Nephron progenitor cell (in vitro differentiated cells): ENCODE data around the gene C1QTNF12.
A peak's percentile ranks its signal among the peaks of the same experiment; 100 is the strongest.

Source experiments
- DNase-seq: peaks from one replicate; pipeline ENCODE4 v3.0.0; 2021
- H3K27ac Mint-ChIP-seq: 2 replicates; pipeline ENCODE4 v1.8.0; 2021; ENCODE audit warnings: mild to moderate bottlenecking, moderate library complexity, mixed read lengths
- H3K27me3 Mint-ChIP-seq: 2 replicates; pipeline ENCODE4 v1.8.0; 2021; ENCODE audit warnings: mild to moderate bottlenecking, low read depth, mixed read lengths; ENCODE audit not compliant: poor library complexity
- H3K36me3 Mint-ChIP-seq: 2 replicates; pipeline ENCODE4 v1.8.0; 2021; ENCODE audit warnings: low read depth, mixed read lengths
- H3K4me1 Mint-ChIP-seq: 2 replicates; pipeline ENCODE4 v1.8.0; 2021; ENCODE audit warnings: mixed read lengths
- H3K4me3 Mint-ChIP-seq: 2 replicates; pipeline ENCODE4 v1.8.0; 2021; ENCODE audit warnings: mild to moderate bottlenecking, moderate library complexity, mixed read lengths
- H3K9me3 Mint-ChIP-seq: 2 replicates; pipeline ENCODE4 v1.8.0; 2021; ENCODE audit warnings: mild to moderate bottlenecking, moderate library complexity, mixed read lengths
- TF ChIP-seq, protein P1 (sequence below): fragments of 200-600 bp; sonication (generic); IDR thresholded peaks from 2 replicates; pipeline ENCODE4 v1.5.0; 2021; ENCODE audit warnings: antibody characterized with exemption

C1QTNF12 gene

GRCh38 chr1:1246577-1247340 lies at the start of gene C1QTNF12:
Gene C1QTNF12 (minus strand): TSS chr1:1246722. CDS start chr1:1246690, 32 bp downstream.
- peaks cover 5% of the 10 kb centered on the region for H3K4me1 Mint-ChIP-seq
- H3K27ac Mint-ChIP-seq, result no peak within 1 kb of the TSS
- H3K36me3 Mint-ChIP-seq, result no peaks in the 10 kb centered on the region
- peaks cover 16% of the 10 kb centered on the region for H3K27me3 Mint-ChIP-seq
- no peaks in the 10 kb centered on the region for H3K9me3 Mint-ChIP-seq
- peak; percentile 54 for DNase-seq
- no peak within 1 kb of the TSS for H3K4me3 Mint-ChIP-seq
- TF ChIP-seq, protein P1, sequence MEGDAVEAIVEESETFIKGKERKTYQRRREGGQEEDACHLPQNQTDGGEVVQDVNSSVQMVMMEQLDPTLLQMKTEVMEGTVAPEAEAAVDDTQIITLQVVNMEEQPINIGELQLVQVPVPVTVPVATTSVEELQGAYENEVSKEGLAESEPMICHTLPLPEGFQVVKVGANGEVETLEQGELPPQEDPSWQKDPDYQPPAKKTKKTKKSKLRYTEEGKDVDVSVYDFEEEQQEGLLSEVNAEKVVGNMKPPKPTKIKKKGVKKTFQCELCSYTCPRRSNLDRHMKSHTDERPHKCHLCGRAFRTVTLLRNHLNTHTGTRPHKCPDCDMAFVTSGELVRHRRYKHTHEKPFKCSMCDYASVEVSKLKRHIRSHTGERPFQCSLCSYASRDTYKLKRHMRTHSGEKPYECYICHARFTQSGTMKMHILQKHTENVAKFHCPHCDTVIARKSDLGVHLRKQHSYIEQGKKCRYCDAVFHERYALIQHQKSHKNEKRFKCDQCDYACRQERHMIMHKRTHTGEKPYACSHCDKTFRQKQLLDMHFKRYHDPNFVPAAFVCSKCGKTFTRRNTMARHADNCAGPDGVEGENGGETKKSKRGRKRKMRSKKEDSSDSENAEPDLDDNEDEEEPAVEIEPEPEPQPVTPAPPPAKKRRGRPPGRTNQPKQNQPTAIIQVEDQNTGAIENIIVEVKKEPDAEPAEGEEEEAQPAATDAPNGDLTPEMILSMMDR, result no peak

DNA sequence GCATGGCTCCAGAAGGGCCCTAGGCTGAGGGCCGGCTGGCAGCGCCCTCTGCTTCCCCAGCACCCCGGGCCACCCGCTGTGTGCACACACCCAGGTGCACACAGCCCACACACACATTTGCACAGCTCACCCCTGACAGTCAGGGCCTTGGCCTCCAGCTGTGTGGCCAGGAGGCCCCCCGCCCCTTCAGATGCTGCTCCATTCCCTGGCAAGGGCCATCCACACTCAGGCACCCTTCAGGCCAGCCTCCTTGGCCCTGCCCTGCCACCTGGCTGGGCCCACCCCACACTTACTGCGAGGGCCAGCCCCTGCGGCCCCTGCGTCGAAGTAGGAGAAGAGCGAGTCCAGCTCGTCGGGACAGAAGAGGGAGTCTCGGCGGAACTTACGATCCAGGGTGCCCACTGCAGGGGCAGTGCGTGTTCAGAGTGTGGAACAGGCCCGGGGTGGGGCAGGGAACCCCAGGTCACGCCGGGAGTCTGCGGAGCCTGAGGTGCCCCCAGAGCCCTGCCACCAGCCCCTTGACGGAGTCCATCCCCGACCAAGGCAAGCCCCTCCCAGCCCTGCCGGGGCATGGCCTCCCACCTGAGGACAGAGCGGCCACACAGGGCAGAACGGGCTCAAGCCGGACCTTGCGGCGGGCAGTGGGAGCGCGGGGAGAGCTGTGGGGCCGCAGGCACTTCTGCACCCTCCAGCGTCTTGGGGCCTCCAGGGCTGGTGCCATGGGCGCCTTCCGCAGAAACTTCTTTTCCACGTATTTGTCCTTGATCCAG lies 48.8 kb upstream of the C1QTNF12 start:
- H3K4me1 Mint-ChIP-seq, result peaks cover 5% of the 10 kb centered on the region
- TF ChIP-seq, protein P1, result no peak
- H3K36me3 Mint-ChIP-seq, result no peaks in the 10 kb centered on the region
- H3K4me3 Mint-ChIP-seq, result no peak overlapping the region
- no peak for DNase-seq
- H3K27ac Mint-ChIP-seq, result no peak overlapping the region
- H3K9me3 Mint-ChIP-seq, result no peaks in the 10 kb centered on the region
- peaks cover 3% of the 10 kb centered on the region for H3K27me3 Mint-ChIP-seq

DNA sequence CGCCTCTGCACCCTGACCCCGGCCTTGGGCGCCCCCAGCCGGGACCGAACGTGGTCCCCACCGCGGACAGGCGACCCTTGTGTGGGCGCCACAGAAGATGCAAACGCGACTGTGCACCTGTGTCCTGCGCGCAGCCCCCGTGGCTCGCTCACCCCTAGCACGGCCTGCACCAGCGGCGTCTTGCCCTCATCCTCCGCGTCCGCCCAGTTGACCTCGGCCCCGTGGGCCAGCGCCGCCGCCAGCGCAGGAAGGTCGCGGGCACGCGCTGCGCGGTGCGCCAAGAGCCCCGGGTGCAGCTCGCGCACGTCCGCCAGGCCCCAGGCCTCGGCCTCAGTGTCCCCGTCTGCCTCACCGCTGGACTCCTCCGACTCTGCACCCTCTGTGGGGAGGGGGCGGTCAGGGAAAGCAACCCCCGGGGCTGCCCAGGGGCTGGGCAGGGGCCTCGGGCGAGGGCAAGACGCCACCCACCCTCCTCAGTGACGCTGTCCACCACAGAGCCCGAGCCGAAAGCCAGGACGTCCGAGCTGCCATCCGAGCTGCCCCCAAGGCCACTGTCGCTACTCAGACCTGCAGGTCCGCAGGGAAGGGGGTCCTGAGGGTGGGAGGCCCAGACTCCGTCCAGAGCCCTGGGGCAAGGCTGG lies 47.8 kb upstream of the C1QTNF12 start:
- Mint-ChIP-seq H3K9me3 (no peaks in the 10 kb centered on the region), H3K27me3 (no peaks in the 10 kb centered on the region), H3K4me3 (no peak overlapping the region), H3K4me1 (peaks cover 5% of the 10 kb centered on the region), H3K36me3 (no peaks in the 10 kb centered on the region), H3K27ac (no peak overlapping the region)
- TF ChIP-seq, protein P1, result no peak
- DNase-seq, result no peak

GRCh38 chr1:1293263-1294249 lies 47.0 kb upstream of the C1QTNF12 start:
- DNase-seq, result no peak
- Mint-ChIP-seq H3K27me3 (no peaks in the 10 kb centered on the region), H3K36me3 (no peaks in the 10 kb centered on the region), H3K4me3 (no peak overlapping the region), H3K4me1 (peaks cover 5% of the 10 kb centered on the region), H3K27ac (no peak overlapping the region), H3K9me3 (no peaks in the 10 kb centered on the region)
- TF ChIP-seq, protein P1, result no peak

- Mint-ChIP-seq H3K27ac (no peak overlapping the region), H3K4me1 (peaks cover 5% of the 10 kb centered on the region), H3K4me3 (no peak overlapping the region), H3K36me3 (no peaks in the 10 kb centered on the region), H3K27me3 (peaks cover 3% of the 10 kb centered on the region), H3K9me3 (no peaks in the 10 kb centered on the region)
- DNase-seq, result no peak
- TF ChIP-seq, protein P1, result no peak
These were observed 46.3 kb upstream of the C1QTNF12 start for GRCh38 chr1:1292851-1293250.
